Esophagus muscularis mucosa (tissue), 4 donors: ENCODE results near the gene PTMS. TPM values are rescaled to one million over a fixed set of nuclear protein-coding genes. Genes with fewer than 3 reads are reported as not detected.

Source experiments
- DNase-seq: peaks from one replicate; pipeline ENCODE4 v3.0.0-alpha.2; 2017; ENCODE audit errors: extremely low spot score
- H3K27ac ChIP-seq, 4 donors: fragments of 200-600 bp; sonication (generic); replicated peaks in 1 of 4; 1 replicate in 3 of 4; 2 replicates in 1 of 4; pipeline ENCODE4 v1.5.1; 2016 to 2019; ENCODE audit warnings: mild to moderate bottlenecking in 1 of 4
- H3K27me3 ChIP-seq, 4 donors: fragments of 200-600 bp; sonication (generic); one replicate each; pipeline versions ENCODE4 v1.5.1 to v1.6.0; 2016 to 2019
- H3K36me3 ChIP-seq, 4 donors: fragments of 200-600 bp; sonication (generic); one replicate each; pipeline ENCODE4 v1.5.1; 2016 to 2019
- H3K4me1 ChIP-seq, 4 donors: fragments of 200-600 bp; sonication (generic); one replicate each; pipeline ENCODE4 v1.5.1; 2016 to 2019
- H3K4me3 ChIP-seq, 4 donors: fragments of 200-600 bp; sonication (generic); 1 replicate in 2 of 4; 2 replicates in 2 of 4; pipeline ENCODE4 v1.5.1; 2016 to 2019; ENCODE audit warnings: mild to moderate bottlenecking in 4 of 4, moderate library complexity in 1 of 4
- H3K9me3 ChIP-seq, 4 donors: fragments of 200-600 bp; sonication (generic); 1 replicate in 3 of 4; 2 replicates in 1 of 4; pipeline ENCODE4 v1.5.1; 2016 to 2019
- EP300 ChIP-seq: sonication (generic); formaldehyde crosslinking; IDR thresholded peaks from one replicate; pipeline ENCODE4 v1.6.1; 2017; ENCODE audit warnings: antibody characterized with exemption
- POLR2A ChIP-seq: fragments of 450-650 bp; IDR thresholded peaks from one replicate; pipeline ENCODE4 v1.6.1; 2017; ENCODE audit warnings: antibody characterized with exemption, moderate library complexity, mild to moderate bottlenecking, low read depth
- POLR2AphosphoS5 ChIP-seq, 2 donors: sonication (generic); formaldehyde crosslinking; IDR thresholded peaks; one replicate each; pipeline ENCODE4 v1.6.1; 2017; ENCODE audit warnings: antibody characterized with exemption in 2 of 2
- WGBS: methylation state at CpG from one replicate; pipeline ENCODE4 v1.1.5; 2018; 5-methylcytosine and 5-hydroxymethylcytosine counted together
- intact Hi-C: fragments of 100-400 bp; cut with DNase I; formaldehyde crosslinking; loops from one replicate; pipeline ENCODE4 v1.15.1; 2023
- total RNA-seq, 4 donors: library from RNA; depleted of rRNA; stranded (reverse); fragments of >200 nt; gene quantifications; one replicate each; pipeline versions ENCODE4 v1.1.0 to v1.2.1, GENCODE V29; 2016
- TF ChIP-seq, protein P1 (sequence below), 3 experiments: fragments of 200-600 bp in 2 of 3; fragments of 450-650 bp in 1 of 3; sonication (generic) in 2 of 3; IDR thresholded peaks; one replicate each; pipeline ENCODE4 v1.5.1; 2017 to 2019; ENCODE audit warnings: antibody characterized with exemption in 3 of 3, mild to moderate bottlenecking in 2 of 3, moderate library complexity in 1 of 3

The PTMS gene
- total RNA-seq, 4 donors from 2014 or later: 256 to 419 (median 338) TPM

DNA sequence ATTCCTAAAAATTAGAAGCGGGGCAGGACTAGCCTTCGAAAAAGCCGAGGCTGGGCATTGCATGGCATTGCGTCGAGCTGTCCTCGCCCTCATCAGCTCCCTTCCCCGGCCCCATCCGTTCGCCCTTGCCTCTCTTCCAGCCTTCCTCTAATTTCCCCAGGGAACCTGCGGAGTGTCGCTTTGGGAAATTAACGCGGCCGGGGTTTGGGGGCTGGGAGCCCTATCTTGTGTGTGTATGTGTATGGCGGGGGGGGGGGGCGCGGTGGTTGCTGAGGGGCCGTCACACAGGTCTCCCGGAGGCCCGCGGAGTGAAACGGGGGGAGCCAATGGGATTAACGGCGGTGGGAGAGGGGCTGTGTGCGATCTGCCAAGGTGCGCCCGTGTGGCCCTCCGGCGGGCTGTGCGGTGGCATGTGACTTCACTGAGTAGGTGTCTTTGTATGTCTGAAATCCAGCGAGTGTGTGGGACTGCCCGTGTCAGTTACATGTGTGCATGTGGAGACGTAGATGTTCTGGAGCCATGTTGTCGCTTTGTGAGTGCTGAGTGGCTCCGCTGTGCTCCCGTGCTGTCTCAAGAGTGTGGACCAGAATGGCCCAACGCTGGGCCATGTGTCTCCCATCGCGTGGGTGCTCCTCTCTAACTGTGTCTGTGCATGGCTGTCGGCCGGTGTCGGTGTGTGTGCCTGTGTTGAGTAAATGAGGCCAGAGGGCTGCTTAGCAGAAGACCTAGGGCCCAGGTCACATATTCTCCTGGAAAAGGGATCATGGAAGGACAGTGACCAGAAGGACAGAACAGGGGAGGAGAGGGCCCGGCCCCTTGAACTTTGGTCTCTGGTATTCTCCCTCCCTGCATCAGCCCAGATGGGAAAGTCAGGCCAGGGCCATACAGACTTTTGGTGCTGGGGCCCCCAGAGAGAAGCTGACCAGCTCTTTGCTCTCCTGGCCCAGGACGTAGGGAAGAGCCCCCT lies 1.5 kb downstream of the PTMS start:
- Histone ChIP-seq H3K9me3 (no peaks in the 10 kb centered on the region), H3K27me3 (no peaks in the 10 kb centered on the region), H3K4me1 (peaks cover 57 to 86% (median 84%) of the 10 kb centered on the region in 4 donors), H3K4me3 (peak overlapping the region; percentile 63 to 93 (median 78)), H3K36me3 (peaks cover 12 to 25% (median 21%) of the 10 kb centered on the region in 4 donors), H3K27ac (peak overlapping the region; percentile 95 to 100 (median 96))
- intact Hi-C loops: no loop called here
- TF ChIP-seq EP300 (no peak), POLR2AphosphoS5 (IDR thresholded peaks at IDR 0.05) (peak in 1 of 2 donors; percentile 28), POLR2A (no peak)
- TF ChIP-seq, protein P1, sequence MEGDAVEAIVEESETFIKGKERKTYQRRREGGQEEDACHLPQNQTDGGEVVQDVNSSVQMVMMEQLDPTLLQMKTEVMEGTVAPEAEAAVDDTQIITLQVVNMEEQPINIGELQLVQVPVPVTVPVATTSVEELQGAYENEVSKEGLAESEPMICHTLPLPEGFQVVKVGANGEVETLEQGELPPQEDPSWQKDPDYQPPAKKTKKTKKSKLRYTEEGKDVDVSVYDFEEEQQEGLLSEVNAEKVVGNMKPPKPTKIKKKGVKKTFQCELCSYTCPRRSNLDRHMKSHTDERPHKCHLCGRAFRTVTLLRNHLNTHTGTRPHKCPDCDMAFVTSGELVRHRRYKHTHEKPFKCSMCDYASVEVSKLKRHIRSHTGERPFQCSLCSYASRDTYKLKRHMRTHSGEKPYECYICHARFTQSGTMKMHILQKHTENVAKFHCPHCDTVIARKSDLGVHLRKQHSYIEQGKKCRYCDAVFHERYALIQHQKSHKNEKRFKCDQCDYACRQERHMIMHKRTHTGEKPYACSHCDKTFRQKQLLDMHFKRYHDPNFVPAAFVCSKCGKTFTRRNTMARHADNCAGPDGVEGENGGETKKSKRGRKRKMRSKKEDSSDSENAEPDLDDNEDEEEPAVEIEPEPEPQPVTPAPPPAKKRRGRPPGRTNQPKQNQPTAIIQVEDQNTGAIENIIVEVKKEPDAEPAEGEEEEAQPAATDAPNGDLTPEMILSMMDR (IDR thresholded peaks at IDR 0.05): no peak
- no peak for DNase-seq
- 4% methylated on average over 35 of the region's 44 CpGs for WGBS

DNA sequence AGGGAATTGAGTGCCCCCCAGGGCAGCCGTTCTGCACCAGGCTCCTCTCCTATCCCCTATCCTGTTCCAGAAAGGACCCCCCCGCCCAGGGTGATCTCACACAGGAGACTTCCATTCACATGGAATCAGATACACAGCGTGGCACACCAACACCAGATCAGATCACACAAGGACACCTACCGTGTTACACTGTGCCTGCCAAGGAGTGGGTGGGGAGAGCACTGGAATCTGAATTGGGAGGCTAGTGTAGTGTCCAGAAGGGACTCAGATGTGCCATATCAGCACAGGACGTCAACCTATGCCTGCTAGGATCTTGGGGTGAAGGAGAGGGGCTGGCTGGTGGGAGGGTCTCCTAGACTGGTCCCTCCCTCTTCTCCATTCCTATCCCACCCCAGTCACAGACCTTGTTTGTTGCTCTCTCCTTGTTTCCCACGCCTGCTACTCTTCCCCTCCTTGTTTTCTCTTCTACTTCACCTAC lies 2.3 kb downstream of the PTMS start:
- Histone ChIP-seq H3K27me3 (no peaks in the 10 kb centered on the region), H3K27ac (peak overlapping the region; percentile 95 to 100 (median 96)), H3K36me3 (peaks cover 12 to 25% (median 21%) of the 10 kb centered on the region in 4 donors), H3K4me3 (peak overlapping the region; percentile 63 to 93 (median 78)), H3K4me1 (peaks cover 52 to 86% (median 84%) of the 10 kb centered on the region in 4 donors), H3K9me3 (no peaks in the 10 kb centered on the region)
- WGBS: 18% methylated on average over 6 of the region's 6 CpGs
- intact Hi-C loops: no loop called here
- no peak for DNase-seq
- TF ChIP-seq, protein P1 (IDR thresholded peaks at IDR 0.05): no peak
- TF ChIP-seq EP300 (no peak), POLR2A (no peak), POLR2AphosphoS5 (IDR thresholded peaks at IDR 0.05) (no peak)

- intact Hi-C loops: no loop called here
- no peaks in the 10 kb centered on the region for H3K9me3 ChIP-seq
These were observed 2.8 kb downstream of the PTMS start for GRCh38 chr12:6768990-6769389.

GRCh38 chr12:6769666-6770065 lies 3.5 kb downstream of the PTMS start:
- Histone ChIP-seq H3K36me3 (peaks cover 12 to 25% (median 21%) of the 10 kb centered on the region in 4 donors), H3K4me3 (peak overlapping the region in 2 of 4 donors; percentile 85 to 93), H3K9me3 (no peaks in the 10 kb centered on the region), H3K27me3 (no peaks in the 10 kb centered on the region), H3K27ac (peak overlapping the region; percentile 61 to 97 (median 96)), H3K4me1 (peaks cover 45 to 83% (median 81%) of the 10 kb centered on the region in 4 donors)
- DNase-seq: no peak
- intact Hi-C loops: no loop called here
- no peak for TF ChIP-seq POLR2AphosphoS5 (IDR thresholded peaks at IDR 0.05)
- TF ChIP-seq POLR2A: no peak
- TF ChIP-seq, protein P1 (IDR thresholded peaks at IDR 0.05): no peak
- 38% methylated on average over 4 of the region's 4 CpGs for WGBS

More at GRCh38 chr12:6768990-6769389, 2.8 kb downstream of the PTMS start:
- no peak for DNase-seq
- H3K36me3 ChIP-seq: peaks cover 12 to 25% (median 21%) of the 10 kb centered on the region in 4 donors
- WGBS: 44% methylated on average over 6 of the region's 6 CpGs
- peak overlapping the region; percentile 95 to 100 (median 96) for H3K27ac ChIP-seq
- peak overlapping the region; percentile 63 to 93 (median 78) for H3K4me3 ChIP-seq
- TF ChIP-seq POLR2A (no peak), POLR2AphosphoS5 (IDR thresholded peaks at IDR 0.05) (no peak), EP300 (no peak)
- TF ChIP-seq, protein P1 (IDR thresholded peaks at IDR 0.05): no peak
- peaks cover 50 to 86% (median 84%) of the 10 kb centered on the region in 4 donors for H3K4me1 ChIP-seq
- no peaks in the 10 kb centered on the region for H3K27me3 ChIP-seq
